ENCODE results near the gene USP25. TPM values are rescaled to one million over a fixed set of nuclear protein-coding genes. Genes with fewer than 3 reads are reported as not detected.

USP25 gene
- total RNA-seq, 2 experiments from 2014 or later, result 34.1 to 34.6 TPM

- peaks cover 31% of the 10 kb centered on the region for H3K4me1 Mint-ChIP-seq (ENCODE audit: low read depth)
- DNase-seq (peak; percentile 26), ATAC-seq (peak; percentile 78)
- H3K27ac Mint-ChIP-seq, result peak overlapping the region; percentile 87
- ChIA-PET CTCF (no interaction called here), POLR2A (no interaction called here)
- peak overlapping the region; percentile 31 for H3K4me3 Mint-ChIP-seq
- intact Hi-C loops (cut with micrococcal nuclease), result loop anchor here (5.0 kb wide), 1 partner anchor 91 kb away; no protein-coding TSS in a partner anchor
- no peaks in the 10 kb centered on the region for H3K27me3 Mint-ChIP-seq
- TF ChIP-seq, protein P1, sequence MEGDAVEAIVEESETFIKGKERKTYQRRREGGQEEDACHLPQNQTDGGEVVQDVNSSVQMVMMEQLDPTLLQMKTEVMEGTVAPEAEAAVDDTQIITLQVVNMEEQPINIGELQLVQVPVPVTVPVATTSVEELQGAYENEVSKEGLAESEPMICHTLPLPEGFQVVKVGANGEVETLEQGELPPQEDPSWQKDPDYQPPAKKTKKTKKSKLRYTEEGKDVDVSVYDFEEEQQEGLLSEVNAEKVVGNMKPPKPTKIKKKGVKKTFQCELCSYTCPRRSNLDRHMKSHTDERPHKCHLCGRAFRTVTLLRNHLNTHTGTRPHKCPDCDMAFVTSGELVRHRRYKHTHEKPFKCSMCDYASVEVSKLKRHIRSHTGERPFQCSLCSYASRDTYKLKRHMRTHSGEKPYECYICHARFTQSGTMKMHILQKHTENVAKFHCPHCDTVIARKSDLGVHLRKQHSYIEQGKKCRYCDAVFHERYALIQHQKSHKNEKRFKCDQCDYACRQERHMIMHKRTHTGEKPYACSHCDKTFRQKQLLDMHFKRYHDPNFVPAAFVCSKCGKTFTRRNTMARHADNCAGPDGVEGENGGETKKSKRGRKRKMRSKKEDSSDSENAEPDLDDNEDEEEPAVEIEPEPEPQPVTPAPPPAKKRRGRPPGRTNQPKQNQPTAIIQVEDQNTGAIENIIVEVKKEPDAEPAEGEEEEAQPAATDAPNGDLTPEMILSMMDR (IDR thresholded peaks at IDR 0.05), result no peak
- peaks cover 27% of the 10 kb centered on the region for H3K36me3 Mint-ChIP-seq (ENCODE audit: low read depth)
- H3K9me3 Mint-ChIP-seq, result no peaks in the 10 kb centered on the region
These were observed 93.8 kb downstream of the USP25 start for GRCh38 chr21:15823486-15824150.

DNA sequence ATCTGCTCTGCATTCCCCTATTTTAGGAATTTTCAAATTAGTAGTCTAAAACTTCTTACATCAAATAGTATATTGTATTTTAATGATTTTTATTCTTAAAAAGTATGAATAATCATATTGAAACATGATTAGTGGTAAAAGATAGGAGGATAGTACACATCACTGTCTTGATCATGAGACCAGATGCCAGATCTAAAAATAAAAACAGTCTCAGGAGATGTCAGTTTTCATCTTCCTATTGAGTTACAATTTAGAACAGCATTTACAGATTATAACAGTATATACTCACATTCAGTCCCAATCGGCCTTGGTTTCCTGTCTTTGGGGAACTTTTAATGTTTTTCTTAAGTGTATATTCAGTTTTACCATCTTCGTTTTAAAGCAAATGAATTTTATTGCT lies 95.9 kb downstream of the USP25 start:
- H3K4me3 Mint-ChIP-seq, result no peak overlapping the region
- POLR2A ChIA-PET, result no interaction called here
- CTCF ChIA-PET, result interaction anchor here (0.6 to 1.4 kb wide), 5 partner anchors 71 to 144 kb away, joined by 3 to 5 read pairs (median 3); no protein-coding TSS in a partner anchor
- DNase-seq, result no peak
- ATAC-seq, result no peak
- peaks cover 31% of the 10 kb centered on the region for H3K4me1 Mint-ChIP-seq (ENCODE audit: low read depth)
- no peaks in the 10 kb centered on the region for H3K9me3 Mint-ChIP-seq
- H3K27ac Mint-ChIP-seq, result no peak overlapping the region
- no peaks in the 10 kb centered on the region for H3K27me3 Mint-ChIP-seq
- intact Hi-C loops (cut with micrococcal nuclease), result no loop called here
- H3K36me3 Mint-ChIP-seq (ENCODE audit: low read depth), result peaks cover 22% of the 10 kb centered on the region
- TF ChIP-seq, protein P1 (IDR thresholded peaks at IDR 0.05), result no peak

GRCh38 chr21:15826147-15826780 lies 96.5 kb downstream of the USP25 start:
- intact Hi-C loops (cut with micrococcal nuclease), result no loop called here
- TF ChIP-seq, protein P1 (IDR thresholded peaks at IDR 0.05), result peak; percentile 57
- POLR2A ChIA-PET, result no interaction called here
- Mint-ChIP-seq H3K36me3 (ENCODE audit: low read depth) (peaks cover 22% of the 10 kb centered on the region), H3K27ac (no peak overlapping the region), H3K27me3 (no peaks in the 10 kb centered on the region), H3K9me3 (no peaks in the 10 kb centered on the region), H3K4me1 (ENCODE audit: low read depth) (peaks cover 31% of the 10 kb centered on the region), H3K4me3 (no peak overlapping the region)
- CTCF ChIA-PET, result interaction anchor here (0.6 to 1.7 kb wide), 10 partner anchors 33 to 154 kb away, joined by 3 to 5 read pairs (median 3); no protein-coding TSS in a partner anchor
- DNase-seq (peak; percentile 31), ATAC-seq (peak; percentile 65)

- H3K27ac Mint-ChIP-seq, result no peak overlapping the region
- no peak for DNase-seq
- CTCF ChIA-PET, result interaction anchor here (0.7 to 1.7 kb wide), 7 partner anchors 34 to 155 kb away, joined by 3 to 5 read pairs (median 3); no protein-coding TSS in a partner anchor
These were observed 97.3 kb downstream of the USP25 start for GRCh38 chr21:15826908-15827601.

More at GRCh38 chr21:15826908-15827601, 97.3 kb downstream of the USP25 start:
- POLR2A ChIA-PET, result interaction anchor here (0.6 kb wide), 2 partner anchors 165 to 755 kb away, joined by 3 read pairs; no protein-coding TSS in a partner anchor
- TF ChIP-seq, protein P1 (IDR thresholded peaks at IDR 0.05), result no peak
- peaks cover 17% of the 10 kb centered on the region for H3K36me3 Mint-ChIP-seq (ENCODE audit: low read depth)
- ATAC-seq, result no peak
- intact Hi-C loops (cut with micrococcal nuclease), result no loop called here
- no peak overlapping the region for H3K4me3 Mint-ChIP-seq
- H3K4me1 Mint-ChIP-seq (ENCODE audit: low read depth), result peaks cover 33% of the 10 kb centered on the region
- H3K27me3 Mint-ChIP-seq, result no peaks in the 10 kb centered on the region
- H3K9me3 Mint-ChIP-seq, result no peaks in the 10 kb centered on the region

Data from activated CD8-positive, alpha-beta T cell treated with anti-CD3 and anti-CD28 coated beads for 36 hours (primary cell).